Ovary (tissue), 9 donors: ENCODE measurements around the gene TRIP11. TPM values are rescaled to one million over a fixed set of nuclear protein-coding genes. Genes with fewer than 3 reads are reported as not detected.

Experiments
- DNase-seq, 5 donors: peaks; one replicate each; pipeline ENCODE4 v3.0.0-alpha.2; 2019 to 2020
- H3K27ac ChIP-seq, 2 donors: fragments of 200-600 bp; one replicate each; pipeline versions ENCODE4 v1.5.1 to v1.8.0; 2019 to 2022
- H3K27me3 ChIP-seq: fragments of 200-600 bp; one replicate; pipeline ENCODE4 v1.8.0; 2022
- H3K36me3 ChIP-seq: fragments of 200-600 bp; sonication (generic); one replicate; pipeline ENCODE4 v1.5.1; 2019
- H3K4me1 ChIP-seq: one replicate; pipeline ENCODE4 v1.8.1; 2013; ENCODE audit warnings: mild to moderate bottlenecking, moderate library complexity; ENCODE audit not compliant: insufficient read depth
- H3K4me3 ChIP-seq: fragments of 200-600 bp; sonication (generic); one replicate; pipeline ENCODE4 v1.5.1; 2017
- H3K9me3 ChIP-seq, 2 donors: fragments of 200-600 bp in 1 of 2; sonication (generic) in 1 of 2; one replicate each; pipeline versions ENCODE4 v1.5.1 to v1.8.1; 2013 to 2019; ENCODE audit warnings: mild to moderate bottlenecking in 1 of 2, moderate library complexity in 1 of 2
- CTCF ChIP-seq, 3 donors: fragments of 450-650 bp in 2 of 3; fragments of 200-600 bp in 1 of 3; IDR thresholded peaks; one replicate each; pipeline versions ENCODE4 v1.5.1 to v1.8.0; 2016 to 2022; ENCODE audit warnings: antibody characterized with exemption in 3 of 3, mild to moderate bottlenecking in 1 of 3
- EP300 ChIP-seq: sonication (generic); formaldehyde crosslinking; IDR thresholded peaks from one replicate; pipeline ENCODE4 v1.6.1; 2017; ENCODE audit warnings: antibody characterized with exemption
- POLR2A ChIP-seq: fragments of 450-650 bp; IDR thresholded peaks from one replicate; pipeline ENCODE4 v1.6.1; 2017; ENCODE audit warnings: antibody characterized with exemption, mild to moderate bottlenecking, moderate library complexity
- WGBS, 3 donors: extraction: QIAGEN DNeasy Blood & Tissue Kit in 1 of 3; methylation state at CpG; one replicate each; pipeline versions ENCODE4 v1.1.5 to v1.1.7; 2013 to 2017; 5-methylcytosine and 5-hydroxymethylcytosine counted together
- intact Hi-C, 4 donors: fragments of 100-400 bp; cut with DNase I; formaldehyde crosslinking; loops; one replicate each; pipeline versions ENCODE4 v1.11.0 to v1.15.1; 2022 to 2023
- polyA plus RNA-seq, 2 donors: library from polyadenylated mRNA; stranded (reverse); fragments of 200-250 nt in 1 of 2; fragments of 350-450 nt in 1 of 2; fragmentation: Illumina TruSeq in 1 of 2; extraction: RNeasy Lipid Tissue Mini Kit (QIAGEN cat#74804) in 1 of 2; gene quantifications; one replicate each; pipeline ENCODE4 v1.2.3, GENCODE V29; 2013 to 2014
- total RNA-seq, 7 donors: library from RNA; depleted of rRNA in 2 of 7; stranded (reverse); fragments of >200 nt in 2 of 7; fragmentation: NEBNext Ultra II Directional in 3 of 7; extraction: Animal tissue kit (Norgen Biotek cat#: 25700) in 3 of 7; gene quantifications; one replicate each; pipeline versions ENCODE4 v1.1.0 to v1.2.4, GENCODE V29; 2016 to 2023
- donor health status: DM: no; HTN: no; CAD: no; lungs with moderate emphysema.
- donor health status: DM: no; HTN: no; CAD: no.
- donor health status: Bipolar disorder and iron deficiency.
- donor health status: DM: yes; HTN: yes; CAD: no.
- donor health status: DM: no; HTN: no; CAD: no.
- donor health status: DM: yes; HTN: yes; CAD: no.

The TRIP11 gene
- total and polyA plus RNA-seq, 9 donors: 7.3 to 63.8 (median 49.3) TPM

- Histone ChIP-seq H3K9me3 (no peaks in the 10 kb centered on the region), H3K36me3 (no peaks in the 10 kb centered on the region), H3K4me3 (no peak overlapping the region), H3K27me3 (no peaks in the 10 kb centered on the region), H3K4me1 (no peaks in the 10 kb centered on the region), H3K27ac (no peak overlapping the region)
- TF ChIP-seq POLR2A (no peak), CTCF (IDR thresholded peaks at IDR 0.05) (no peak), EP300 (no peak)
- no peak for DNase-seq
- intact Hi-C loops: no loop called here
Observed at GRCh38 chr14:92014040-92014439, 25.8 kb downstream of the TRIP11 start.

GRCh38 chr14:92012121-92012748 is 27.6 kb downstream of the TRIP11 start:
- TF ChIP-seq EP300: no peak
- TF ChIP-seq CTCF (IDR thresholded peaks at IDR 0.05): no peak
- no peak for TF ChIP-seq POLR2A
- 77 to 82% (median 81%) methylated on average over 4 of the region's 4 CpGs for WGBS, 3 donors
- no peaks in the 10 kb centered on the region for H3K9me3 ChIP-seq
- no peak for DNase-seq
- no peaks in the 10 kb centered on the region for H3K36me3 ChIP-seq
- intact Hi-C loops: no loop called here
- no peak overlapping the region for H3K27ac ChIP-seq
- H3K4me3 ChIP-seq: no peak overlapping the region
- no peaks in the 10 kb centered on the region for H3K4me1 ChIP-seq
- H3K27me3 ChIP-seq: no peaks in the 10 kb centered on the region

DNA sequence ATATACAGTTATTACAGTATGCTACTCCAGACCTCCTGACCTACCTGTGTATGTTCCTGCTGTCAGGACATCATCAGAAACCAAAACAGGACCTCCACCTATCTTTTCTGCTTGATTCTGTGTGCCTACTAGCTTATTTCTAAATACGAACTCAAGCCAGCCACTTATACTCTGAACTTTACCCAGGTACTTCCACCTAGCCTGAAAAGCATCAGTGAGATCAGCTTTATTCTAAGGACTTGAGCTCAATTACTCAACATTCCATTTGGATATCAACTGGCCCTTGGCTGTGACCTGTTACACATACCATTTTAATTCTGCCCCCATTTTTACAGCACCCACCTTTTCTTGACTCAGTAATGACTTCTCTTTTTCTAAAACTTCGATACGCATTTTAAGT is 29.2 kb downstream of the TRIP11 start:
- WGBS, 3 donors: 97 to 99% (median 98%) methylated on average over 3 of the region's 3 CpGs
- no peak for TF ChIP-seq CTCF (IDR thresholded peaks at IDR 0.05)
- TF ChIP-seq EP300: no peak
- no peak for TF ChIP-seq POLR2A
- H3K27me3 ChIP-seq: no peaks in the 10 kb centered on the region

GRCh38 chr14:92009604-92010003 is 30.3 kb downstream of the TRIP11 start:
- Histone ChIP-seq H3K36me3 (no peaks in the 10 kb centered on the region), H3K4me3 (no peak overlapping the region), H3K27me3 (no peaks in the 10 kb centered on the region), H3K9me3 (no peaks in the 10 kb centered on the region), H3K27ac (no peak overlapping the region), H3K4me1 (no peaks in the 10 kb centered on the region)
- no peak for DNase-seq
- intact Hi-C loops: no loop called here
- 15 to 37% (median 27%) methylated on average over 1 of the region's 1 CpG for WGBS, 3 donors
- TF ChIP-seq POLR2A (no peak), EP300 (no peak), CTCF (IDR thresholded peaks at IDR 0.05) (no peak)

More for the DNA sequence above, 29.2 kb downstream of the TRIP11 start:
- Histone ChIP-seq H3K4me3 (no peak overlapping the region), H3K9me3 (no peaks in the 10 kb centered on the region), H3K36me3 (no peaks in the 10 kb centered on the region), H3K27ac (no peak overlapping the region), H3K4me1 (no peaks in the 10 kb centered on the region)
- intact Hi-C loops: no loop called here
- no peak for DNase-seq
